ENCODE results near the gene EIF3I. TPM values are rescaled to one million over a fixed set of nuclear protein-coding genes. Genes with fewer than 3 reads are reported as not detected.

Gene EIF3I
- total RNA-seq, 2 donors from 2014 or later: 241 to 276 TPM

- peaks cover 8 to 16% of the 10 kb centered on the region in 2 donors for H3K36me3 Mint-ChIP-seq (ENCODE audit: insufficient read depth in 2 of 2)
- H3K4me1 Mint-ChIP-seq (ENCODE audit: low read depth): peaks cover 51% of the 10 kb centered on the region
- H3K9me3 Mint-ChIP-seq: no peaks in the 10 kb centered on the region
- ATAC-seq (replicated peaks in 1 of 2) (peak; percentile 12 to 25), DNase-seq (no peak)
- peak overlapping the region; percentile 94 for H3K27ac Mint-ChIP-seq
- H3K27me3 Mint-ChIP-seq (ENCODE audit: low read depth): no peaks in the 10 kb centered on the region
- peak overlapping the region; percentile 71 to 81 for H3K4me3 Mint-ChIP-seq
These were observed 50.6 kb downstream of the EIF3I start for GRCh38 chr1:32272557-32273390.

GRCh38 chr1:32273391-32274208 is 51.4 kb downstream of the EIF3I start:
- Mint-ChIP-seq H3K4me3 (peak overlapping the region; percentile 71 to 81), H3K27ac (peak overlapping the region; percentile 94), H3K9me3 (no peaks in the 10 kb centered on the region), H3K27me3 (ENCODE audit: low read depth) (no peaks in the 10 kb centered on the region), H3K36me3 (ENCODE audit: insufficient read depth in 2 of 2) (peaks cover 8 to 18% of the 10 kb centered on the region in 2 donors), H3K4me1 (ENCODE audit: low read depth) (peaks cover 51% of the 10 kb centered on the region)
- DNase-seq (peak; percentile 79 to 88), ATAC-seq (replicated peaks in 1 of 2) (peak; percentile 94 to 96)

GRCh38 chr1:32274646-32275340 is 52.6 kb downstream of the EIF3I start:
- no peaks in the 10 kb centered on the region for H3K9me3 Mint-ChIP-seq
- peaks cover 52% of the 10 kb centered on the region for H3K4me1 Mint-ChIP-seq (ENCODE audit: low read depth)
- peak overlapping the region; percentile 71 to 81 for H3K4me3 Mint-ChIP-seq
- ATAC-seq (replicated peaks in 1 of 2): no peak
- no peak for DNase-seq
- H3K27ac Mint-ChIP-seq: peak overlapping the region; percentile 94
- H3K27me3 Mint-ChIP-seq (ENCODE audit: low read depth): no peaks in the 10 kb centered on the region
- peaks cover 8 to 24% of the 10 kb centered on the region in 2 donors for H3K36me3 Mint-ChIP-seq (ENCODE audit: insufficient read depth in 2 of 2)

GRCh38 chr1:32275424-32275823 is 53.2 kb downstream of the EIF3I start:
- H3K9me3 Mint-ChIP-seq: no peaks in the 10 kb centered on the region
- H3K4me1 Mint-ChIP-seq (ENCODE audit: low read depth): peaks cover 48% of the 10 kb centered on the region
- H3K27ac Mint-ChIP-seq: no peak overlapping the region
- DNase-seq: no peak
- H3K27me3 Mint-ChIP-seq (ENCODE audit: low read depth): no peaks in the 10 kb centered on the region
- peak overlapping the region in 1 of 2 donors; percentile 81 for H3K4me3 Mint-ChIP-seq
- H3K36me3 Mint-ChIP-seq (ENCODE audit: insufficient read depth in 2 of 2): peaks cover 10 to 27% of the 10 kb centered on the region in 2 donors
- no peak for ATAC-seq (replicated peaks in 1 of 2)

- no peaks in the 10 kb centered on the region for H3K27me3 Mint-ChIP-seq (ENCODE audit: low read depth)
- H3K4me1 Mint-ChIP-seq (ENCODE audit: low read depth): peaks cover 44% of the 10 kb centered on the region
- no peak for DNase-seq
- H3K4me3 Mint-ChIP-seq: no peak overlapping the region
- ATAC-seq (replicated peaks in 1 of 2): no peak
- no peak overlapping the region for H3K27ac Mint-ChIP-seq
- H3K36me3 Mint-ChIP-seq (ENCODE audit: insufficient read depth in 2 of 2): peaks cover 12 to 34% of the 10 kb centered on the region in 2 donors
- H3K9me3 Mint-ChIP-seq: no peaks in the 10 kb centered on the region
These were observed 54.0 kb downstream of the EIF3I start for GRCh38 chr1:32276032-32276782.

Other genes with a start within 250 kb of the EIF3I start
- gene KHDRBS1, start 208.5 kb upstream of the EIF3I start, total RNA-seq: 100 to 1,000 TPM; 138 to 156 TPM
- gene TMEM39B, start 149.5 kb upstream of the EIF3I start, total RNA-seq: 10 to 100 TPM; 28.4 to 38.0 TPM
- 10 to 100 TPM; 63.3 to 65.8 TPM for gene KPNA6, start 114.4 kb upstream of the EIF3I start, total RNA-seq
- 100 to 1,000 TPM in 1 of 2 donors, 10 to 100 TPM in 1; 97.1 to 113 TPM for gene TXLNA, start 42.7 kb upstream of the EIF3I start, total RNA-seq
- gene CCDC28B, start 21.8 kb upstream of the EIF3I start, total RNA-seq: 10 to 100 TPM; 20.0 to 24.6 TPM
- 1 to 10 TPM; 3.7 to 4.6 TPM for gene IQCC, start 16.7 kb upstream of the EIF3I start, total RNA-seq
- under 1 TPM in 1 of 2 donors, not detected in 1; 0.21 TPM for gene DCDC2B, start 13.3 kb upstream of the EIF3I start, total RNA-seq
- gene TMEM234, start 54 bp upstream of the EIF3I start, total RNA-seq: 10 to 100 TPM in 1 of 2 donors, 1 to 10 TPM in 1; 9.8 to 10.5 TPM
- gene FAM167B, start 24.8 kb downstream of the EIF3I start, total RNA-seq: 1 to 10 TPM; 1.6 to 1.9 TPM
- 100 to 1,000 TPM; 227 to 254 TPM for gene LCK, start 28.9 kb downstream of the EIF3I start, total RNA-seq
- 100 to 1,000 TPM; 149 to 157 TPM for gene HDAC1, start 69.7 kb downstream of the EIF3I start, total RNA-seq
- gene MARCKSL1, start 113.8 kb downstream of the EIF3I start, total RNA-seq: 10 to 100 TPM; 12.3 to 14.9 TPM
- gene FAM229A, start 140.1 kb downstream of the EIF3I start, total RNA-seq: 10 to 100 TPM in 1 of 2 donors, 1 to 10 TPM in 1; 9.2 to 14.0 TPM
- gene TSSK3, start 140.1 kb downstream of the EIF3I start, total RNA-seq: 1 to 10 TPM; 1.2 to 1.9 TPM
- gene BSDC1, start 172.0 kb downstream of the EIF3I start, total RNA-seq: 10 to 100 TPM; 50.6 to 67.7 TPM
- not detected for gene ZBTB8B, start 242.7 kb downstream of the EIF3I start, total RNA-seq